Stimulated activated CD8-positive, alpha-beta memory T cell treated with anti-CD3 and anti-CD28 coated beads, Interleukin-2, amount 100 ng/mL, for 48 hours (primary cell): ENCODE results near the gene SSU72.
"Not testable (repeated sequence)": the region's sequence is repeated elsewhere in the genome, so short reads cannot be mapped to it uniquely, and the experiment has no call there.

Experiments used
- DNase-seq, 2 donors: peaks; one replicate each; pipeline ENCODE4 v3.0.0-alpha.2; 2020; ENCODE audit warnings: low read depth in 2 of 2

Gene SSU72

DNA sequence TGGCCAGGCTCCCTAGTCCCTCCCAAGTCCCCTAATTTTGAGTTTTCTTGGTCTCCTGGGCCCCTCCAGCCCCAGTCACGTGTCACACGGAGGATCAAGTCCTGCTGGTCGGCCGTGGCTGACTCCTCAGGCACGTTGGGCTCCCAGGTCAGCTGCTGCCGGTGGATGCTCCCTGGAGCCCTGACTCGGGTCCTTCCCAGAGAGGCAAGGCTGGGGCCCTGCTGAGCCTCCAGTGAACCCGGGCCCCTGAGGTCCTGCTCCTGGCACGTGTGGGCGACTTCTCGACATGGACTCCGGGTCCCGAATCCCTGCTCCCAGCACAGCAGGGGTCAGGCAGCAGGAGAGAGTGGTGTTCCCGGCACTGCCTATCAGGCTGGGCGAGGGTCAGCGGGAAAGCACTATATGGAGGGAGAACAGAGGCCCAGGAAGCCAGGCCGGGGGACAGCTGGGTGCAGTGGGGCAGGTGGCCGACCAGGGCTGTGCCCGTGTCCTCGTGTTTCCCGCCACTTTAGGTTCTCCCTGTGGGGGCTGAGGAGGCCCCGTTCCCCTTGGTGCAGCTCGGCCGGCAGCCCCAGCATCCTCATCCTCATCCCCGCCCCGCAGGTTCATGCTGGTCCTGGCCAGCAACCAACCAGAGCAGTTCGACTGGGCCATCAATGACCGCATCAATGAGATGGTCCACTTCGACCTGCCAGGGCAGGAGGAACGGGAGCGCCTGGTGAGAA lies 47.4 kb downstream of the SSU72 start:
- DNase-seq, result no peak

GRCh38 chr1:1526476-1526875 lies 48.2 kb downstream of the SSU72 start:
- DNase-seq, result not testable (repeated sequence)

- not testable (repeated sequence) for DNase-seq
These were observed 49.8 kb downstream of the SSU72 start for GRCh38 chr1:1524750-1525383.

DNA sequence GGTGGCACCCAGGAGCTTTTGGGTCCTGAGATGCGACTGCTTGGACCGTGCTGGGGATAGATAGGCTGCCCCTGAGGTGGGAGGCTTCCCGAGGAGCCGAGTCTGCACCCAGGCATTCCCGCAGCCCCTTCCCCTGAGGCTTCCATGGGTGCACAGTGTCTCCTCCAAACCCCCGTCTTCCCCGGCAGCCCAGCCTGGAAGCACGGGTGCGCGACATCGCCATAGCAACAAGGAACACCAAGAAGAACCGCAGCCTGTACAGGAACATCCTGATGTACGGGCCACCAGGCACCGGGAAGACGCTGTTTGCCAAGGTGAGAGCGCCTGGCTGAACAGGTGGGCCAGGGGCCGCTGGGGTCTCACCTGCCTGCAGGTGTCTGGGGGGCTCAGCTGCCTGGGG lies 51.0 kb downstream of the SSU72 start:
- DNase-seq, result not testable (repeated sequence)

- DNase-seq, result not testable (repeated sequence)
These were observed 51.4 kb downstream of the SSU72 start for GRCh38 chr1:1523226-1523625.

DNA sequence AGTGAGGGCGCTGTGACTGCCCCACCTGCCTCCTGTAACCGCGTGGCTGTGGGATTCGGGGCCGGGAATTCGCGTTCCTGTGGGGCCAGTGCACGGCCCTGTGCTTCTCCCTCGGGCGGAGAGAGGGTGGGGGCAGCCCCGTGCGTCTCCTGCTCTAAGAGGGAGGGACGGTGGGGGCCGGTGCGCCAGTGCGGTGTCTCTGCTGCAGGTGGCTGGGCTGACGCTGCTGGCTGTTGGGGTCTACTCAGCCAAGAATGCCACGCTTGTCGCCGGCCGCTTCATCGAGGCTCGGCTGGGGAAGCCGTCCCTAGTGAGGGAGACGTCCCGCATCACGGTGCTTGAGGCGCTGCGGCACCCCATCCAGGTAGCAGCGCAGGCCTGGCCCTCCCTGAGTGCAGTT lies 52.1 kb downstream of the SSU72 start:
- DNase-seq, result not testable (repeated sequence)

GRCh38 chr1:1521331-1521730 lies 53.3 kb downstream of the SSU72 start:
- no peak for DNase-seq

GRCh38 chr1:1519805-1520505 lies 54.7 kb downstream of the SSU72 start:
- DNase-seq, result not testable (repeated sequence)

- not testable (repeated sequence) for DNase-seq
These were observed 56.0 kb downstream of the SSU72 start for GRCh38 chr1:1518621-1519007.

- DNase-seq, result no peak
These were observed 56.6 kb downstream of the SSU72 start for GRCh38 chr1:1517973-1518620.

DNA sequence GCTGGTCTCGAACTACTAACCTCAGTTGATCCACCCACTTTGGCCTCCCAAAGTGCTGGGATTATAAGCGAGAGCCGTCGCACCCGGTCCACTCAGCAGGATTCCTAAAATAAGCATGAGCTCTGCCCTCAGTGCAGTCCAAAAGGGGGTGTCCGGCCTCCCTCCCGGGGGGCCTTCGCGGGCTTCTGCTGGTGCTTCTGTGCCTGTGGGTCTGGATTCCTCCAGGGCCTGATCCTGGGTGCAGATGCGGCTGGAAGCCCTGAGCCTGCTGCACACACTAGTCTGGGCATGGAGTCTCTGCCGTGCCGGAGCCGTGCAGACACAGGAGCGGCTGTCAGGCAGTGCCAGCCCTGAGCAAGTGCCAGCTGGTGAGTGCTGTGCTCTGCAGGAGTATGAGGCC lies 57.7 kb downstream of the SSU72 start:
- not testable (repeated sequence) for DNase-seq

GRCh38 chr1:1514376-1514775 lies 60.3 kb downstream of the SSU72 start:
- not testable (repeated sequence) for DNase-seq

DNA sequence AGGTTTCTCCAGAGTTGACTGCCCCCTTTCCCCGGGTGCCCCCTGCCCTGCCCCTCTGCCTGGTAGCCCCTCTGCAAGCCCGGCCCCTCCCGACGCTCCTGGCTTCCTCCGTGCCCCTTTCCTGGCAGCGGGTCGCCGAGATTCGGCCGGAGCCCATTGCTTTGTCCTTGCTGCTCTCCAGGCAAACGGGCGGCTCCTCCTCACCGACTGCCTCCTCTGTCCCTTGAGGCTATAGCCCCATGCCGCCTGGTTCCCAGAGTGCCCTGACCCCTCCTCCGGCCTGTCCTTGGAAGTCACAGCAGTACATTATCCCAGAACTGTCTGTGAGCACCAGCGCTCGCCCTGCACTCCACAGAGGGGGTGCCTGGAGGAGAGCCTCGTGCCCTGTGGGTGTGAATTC lies 61.0 kb downstream of the SSU72 start:
- not testable (repeated sequence) for DNase-seq

GRCh38 chr1:1512425-1512824 lies 62.2 kb downstream of the SSU72 start:
- not testable (repeated sequence) for DNase-seq

GRCh38 chr1:1511533-1512285 lies 63.0 kb downstream of the SSU72 start, which contains the start of gene ATAD3A:
Gene ATAD3A (plus strand): TSS chr1:1512162. CDS start chr1:1512269, 107 bp downstream.
- DNase-seq, result peak; percentile 96

DNA sequence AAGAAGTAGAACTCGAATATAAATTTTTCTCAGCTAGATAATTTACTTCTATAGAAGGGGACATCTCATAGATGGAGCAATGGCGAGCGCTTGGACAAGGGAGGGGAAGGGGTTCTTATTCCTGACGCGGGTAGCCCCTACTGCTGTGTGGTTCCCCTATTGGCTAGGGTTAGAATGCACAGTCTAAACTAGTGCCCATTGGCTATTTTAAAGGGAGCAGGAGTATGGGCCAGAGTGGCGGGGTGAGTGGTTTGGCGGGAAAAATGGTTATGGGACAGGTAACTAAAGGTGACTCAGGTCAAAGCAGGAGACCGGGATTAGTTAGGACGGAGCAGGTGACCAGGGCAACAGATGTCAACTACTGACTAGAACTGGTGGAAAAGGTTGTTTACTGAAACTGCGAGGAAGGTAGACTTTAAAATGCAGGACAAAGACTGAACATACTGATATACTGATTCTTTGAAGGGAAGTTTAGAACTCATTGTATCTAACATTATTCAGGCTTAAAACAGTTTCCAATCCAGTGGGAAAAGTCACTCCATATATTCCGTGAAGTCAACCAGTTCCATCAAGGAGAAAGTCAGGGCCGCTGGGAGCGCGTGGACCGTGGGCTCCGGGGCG lies 63.6 kb downstream of the SSU72 start:
- DNase-seq, result no peak

GRCh38 chr1:1509465-1509850 lies 65.2 kb downstream of the SSU72 start:
- not testable (repeated sequence) for DNase-seq

- not testable (repeated sequence) for DNase-seq
These were observed 65.7 kb downstream of the SSU72 start for GRCh38 chr1:1508775-1509464.

DNA sequence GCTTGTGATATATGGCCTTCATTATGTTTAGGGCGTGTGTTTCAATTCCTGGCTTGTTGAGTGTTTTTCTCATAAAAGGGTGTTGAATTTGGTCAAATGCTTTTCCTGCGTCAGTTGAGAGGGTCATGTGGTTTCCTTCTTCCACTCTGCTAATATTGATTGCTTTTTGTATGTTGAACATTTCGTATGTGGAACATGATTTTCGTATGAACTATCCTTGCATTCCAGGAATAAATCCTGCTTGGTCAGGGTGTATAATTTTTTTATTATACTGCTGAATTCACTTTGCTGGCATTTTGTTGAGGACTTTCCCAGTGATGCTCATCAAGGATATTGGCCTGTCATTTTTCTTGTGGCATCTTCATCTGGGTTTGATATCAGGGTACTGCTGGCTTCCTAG lies 67.4 kb downstream of the SSU72 start:
- DNase-seq, result no peak

DNA sequence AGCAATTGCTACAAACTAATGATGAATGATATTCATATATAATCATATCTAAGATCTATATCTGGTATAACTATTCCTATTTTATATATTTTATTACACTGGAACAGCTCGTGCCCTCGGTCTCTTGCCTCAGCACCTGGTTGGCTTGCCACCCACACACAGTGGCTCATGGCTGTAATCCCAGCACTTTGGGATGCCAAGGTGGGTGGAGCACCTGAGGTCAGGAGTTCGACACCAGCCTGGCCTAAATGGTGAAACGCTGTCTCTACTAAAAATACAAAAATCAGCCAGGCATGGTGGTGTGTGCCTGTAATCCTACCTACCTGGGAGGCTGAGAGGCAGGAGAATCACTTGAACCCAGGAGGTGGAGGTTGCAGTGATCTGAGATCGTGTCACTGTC lies 68.9 kb downstream of the SSU72 start:
- DNase-seq, result not testable (repeated sequence)
